GM13976 (cell line): ENCODE results near the gene EGFL8.
A peak's percentile ranks its signal among the peaks of the same experiment; 100 is the strongest.
"Not testable (repeated sequence)": the region's sequence is repeated elsewhere in the genome, so short reads cannot be mapped to it uniquely, and the experiment has no call there.

Source experiments
- DNase-seq: peaks from one replicate; pipeline ENCODE4 v3.0.0; 2012; ENCODE audit warnings: low spot score
- CTCF ChIP-seq: IDR thresholded peaks from 2 replicates; pipeline ENCODE4 v1.5.1; 2012; ENCODE audit warnings: borderline replicate concordance, mild to moderate bottlenecking; ENCODE audit not compliant: insufficient read depth; ENCODE audit errors: extremely low read depth, missing control alignments, control extremely low read depth
- in situ Hi-C: fragments of 300-500 bp; cut with MboI; formaldehyde crosslinking; loops from one replicate; pipeline ENCODE4 v1.12.0; 2022; ENCODE audit warnings: low sequenced_read_pairs, mixed read lengths, inconsistent platforms; ENCODE audit not compliant: unreplicated experiment

EGFL8 gene

DNA sequence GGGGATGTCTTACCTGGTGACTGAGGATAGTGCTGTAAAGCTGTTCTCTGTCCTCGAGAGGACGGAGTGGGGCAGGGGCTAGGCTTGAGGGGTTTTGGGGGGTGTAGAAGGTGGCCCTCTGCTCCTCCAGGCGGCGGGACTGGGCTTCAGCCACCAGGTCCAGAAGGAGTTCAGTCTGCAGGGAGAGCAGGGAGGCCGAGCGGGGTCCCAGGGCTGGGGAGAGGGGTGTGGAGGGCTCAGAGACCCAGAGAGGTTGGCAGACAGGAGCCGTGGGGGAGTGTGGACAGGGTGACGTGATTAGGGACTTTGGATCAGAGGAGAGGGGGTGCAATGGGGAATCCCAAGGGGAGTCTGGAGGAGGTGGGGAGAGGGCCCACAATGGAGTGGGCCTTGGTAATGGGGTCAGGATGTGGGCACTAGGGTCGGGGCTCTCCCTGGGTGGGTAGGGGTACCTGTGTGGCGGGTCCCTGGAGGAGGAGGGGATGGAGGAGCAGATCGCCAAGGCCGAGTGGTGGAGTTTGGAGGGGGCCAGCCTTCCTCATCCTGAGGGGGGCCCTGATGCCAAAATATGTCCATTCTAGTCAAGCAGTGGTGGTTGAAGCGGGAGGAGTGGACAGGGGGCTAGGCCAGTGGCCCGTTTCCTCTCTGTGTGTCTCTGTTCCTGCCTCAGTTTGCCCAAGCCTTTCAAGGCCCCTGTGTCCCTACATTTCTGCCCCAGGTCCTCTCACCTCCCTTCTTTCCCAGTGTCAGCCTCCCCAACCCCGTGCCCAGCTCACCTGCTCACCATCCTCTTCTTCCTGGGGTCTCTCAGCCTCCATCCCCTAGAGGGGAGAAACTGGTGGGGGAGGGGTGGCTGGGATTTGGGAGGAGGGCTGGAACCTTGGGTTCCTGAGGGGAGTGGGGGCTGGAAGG is 27.6 kb downstream of the EGFL8 start:
- in situ Hi-C loops, result no loop called here
- DNase-seq, result no peak

GRCh38 chr6:32192608-32193039 is 28.2 kb downstream of the EGFL8 start, which contains the start of gene GPSM3:
TSS of gene GPSM3 (minus strand) at chr6:32192643. CDS start at chr6:32192513, 130 bp downstream.
- in situ Hi-C loops, result no loop called here
- TF ChIP-seq CTCF, result no peak
- DNase-seq, result no peak

More for the DNA sequence above, 27.6 kb downstream of the EGFL8 start:
- TF ChIP-seq CTCF, result no peak

DNA sequence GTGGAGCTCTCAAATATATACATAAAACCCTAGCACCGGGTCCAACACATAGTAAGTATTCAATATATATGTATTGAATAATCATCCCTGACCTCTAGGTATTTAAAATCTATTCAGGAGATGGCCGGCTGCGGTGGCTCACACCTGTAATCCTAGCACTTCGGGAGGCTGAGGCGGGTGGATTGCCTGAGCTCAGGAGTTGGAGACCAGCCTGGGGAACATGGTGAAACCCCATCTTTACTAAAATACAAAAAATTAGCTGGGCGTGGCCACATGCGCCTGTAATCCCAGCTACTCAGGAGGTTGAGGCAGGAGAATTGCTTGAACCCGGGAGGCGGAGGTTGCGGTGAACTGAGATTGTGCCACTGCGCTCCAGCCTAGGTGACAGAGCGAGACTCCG is 28.7 kb downstream of the EGFL8 start:
- in situ Hi-C loops, DNase-seq: not testable (repeated sequence)

DNA sequence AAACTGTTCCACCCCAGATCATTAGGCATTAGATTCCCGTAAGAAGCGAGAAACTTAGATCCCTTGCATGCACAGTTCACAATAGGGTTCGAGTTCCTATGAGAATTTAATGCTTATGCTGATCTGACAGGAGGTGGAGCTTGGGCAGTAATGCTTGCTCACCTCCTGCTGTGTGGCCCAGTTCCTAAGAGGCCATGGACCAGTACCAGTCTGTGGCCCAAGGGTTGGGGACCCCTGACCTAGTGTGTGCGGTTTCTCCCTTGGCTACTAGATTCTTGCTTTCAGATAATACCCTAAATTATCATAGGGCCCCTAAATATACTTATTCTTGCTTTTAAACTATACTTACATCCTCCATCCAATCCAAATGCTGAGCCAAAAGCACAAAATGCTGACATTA is 30.0 kb downstream of the EGFL8 start:
- TF ChIP-seq CTCF, result no peak
- in situ Hi-C loops, result no loop called here

GRCh38 chr6:32194825-32195651 is 30.6 kb downstream of the EGFL8 start:
- in situ Hi-C loops, result no loop called here
- no peak for DNase-seq
- TF ChIP-seq CTCF, result peak; percentile 47

More for the DNA sequence above, 30.0 kb downstream of the EGFL8 start:
- DNase-seq, result no peak

DNA sequence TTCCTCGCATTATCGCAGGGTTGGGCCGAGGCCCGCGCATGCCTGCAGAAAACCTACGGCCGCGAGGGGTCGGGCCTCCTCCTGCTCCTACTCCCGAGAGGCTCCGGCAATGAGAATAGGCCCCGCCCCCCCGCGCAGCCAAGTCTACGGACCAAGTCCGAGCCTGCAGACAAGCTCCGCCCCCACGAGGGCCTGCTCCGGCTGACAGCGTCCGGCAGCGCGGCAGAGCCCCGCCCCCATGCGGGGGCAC is 31.2 kb downstream of the EGFL8 start:
- peak; percentile 98 for DNase-seq
- in situ Hi-C loops, result no loop called here
- TF ChIP-seq CTCF, result peak; percentile 5

- peak; percentile 85 for DNase-seq
- in situ Hi-C loops, result no loop called here
- TF ChIP-seq CTCF, result no peak
These were observed 31.7 kb downstream of the EGFL8 start for GRCh38 chr6:32195902-32196681.
